K562 (cell line): Measurements from ENCODE around the gene TLE4. TPM values are rescaled to one million over a fixed set of nuclear protein-coding genes. Genes with fewer than 3 reads are reported as not detected.

ENCODE experiments used
- ARID1B ChIP-seq: fragments of 450-650 bp; IDR thresholded peaks from 2 replicates; pipeline ENCODE4 v1.6.1; 2016; ENCODE audit warnings: antibody characterized with exemption, mild to moderate bottlenecking, inconsistent platforms
- CEBPB ChIP-seq: fragments of 450-650 bp; IDR thresholded peaks from 2 replicates; pipeline ENCODE4 v1.6.1; 2016; ENCODE audit warnings: missing genetic modification characterization, missing compliant biosample characterization
- JUN ChIP-seq, 2 experiments: sonication (generic) in 1 of 2; formaldehyde crosslinking in 1 of 2; IDR thresholded peaks; 2 replicates each; pipeline versions ENCODE4 v1.6.1 to v1.8.0; 2012 to 2022; ENCODE audit warnings: borderline replicate concordance in 2 of 2, mild to moderate bottlenecking in 2 of 2, improper control_type of control experiment in 1 of 2, low read depth in 1 of 2, low read length in 1 of 2, missing genetic modification reagents in 1 of 2
- JUND ChIP-seq, 2 experiments: IDR thresholded peaks; 2 replicates in 1 of 2; 3 replicates in 1 of 2; pipeline ENCODE4 v1.6.1; 2011; ENCODE audit warnings: borderline replicate concordance in 2 of 2, low read depth in 2 of 2, low read length in 2 of 2, improper control_type of control experiment in 1 of 2, missing biosample characterization in 1 of 2, missing genetic modification characterization in 1 of 2, missing genetic modification reagents in 1 of 2
- KHSRP ChIP-seq: fragments of 450-650 bp; IDR thresholded peaks from 2 replicates; pipeline ENCODE4 v1.6.1; 2017
- MAFK ChIP-seq: IDR thresholded peaks from 2 replicates; pipeline ENCODE4 v1.6.1; 2011; ENCODE audit warnings: low read length, improper control_type of control experiment
- PKNOX1 ChIP-seq: fragments of 450-650 bp; IDR thresholded peaks from 2 replicates; pipeline ENCODE4 v1.6.1; 2016
- POLR2AphosphoS5 ChIP-seq: IDR thresholded peaks from 2 replicates; pipeline ENCODE4 v1.6.1; 2011; ENCODE audit warnings: mild to moderate bottlenecking, low read depth, low read length, moderate library complexity; ENCODE audit not compliant: control insufficient read depth, insufficient read depth
- RBM15 ChIP-seq: fragments of 200-400 bp; formaldehyde crosslinking; IDR thresholded peaks from 2 replicates; pipeline ENCODE4 v1.6.1; 2018; ENCODE audit warnings: mild to moderate bottlenecking, low read length, moderate library complexity; ENCODE audit not compliant: insufficient read depth
- TRIM25 ChIP-seq: fragments of 450-650 bp; IDR thresholded peaks from 2 replicates; pipeline ENCODE4 v1.7.0; 2016; ENCODE audit warnings: borderline replicate concordance
- ZSCAN32 ChIP-seq: fragments of 450-650 bp; formaldehyde crosslinking; IDR thresholded peaks from 2 replicates; pipeline ENCODE4 v1.4.0; 2020; ENCODE audit warnings: mild to moderate bottlenecking, moderate library complexity
- polyA plus RNA-seq, 8 experiments: library from polyadenylated mRNA; depleted of rRNA in 4 of 8; stranded (reverse) in 5 of 8; unstranded in 3 of 8; fragments of >200 nt; fragmentation: Nextera tagmentation in 2 of 8; fragmentation: Illumina TruSeq in 1 of 8; extraction: Ambion mirVana in 2 of 8; extraction: Trizol in 1 of 8; gene quantifications; 2 replicates each; pipeline versions ENCODE4 v1.2.1 to v1.2.3, GENCODE V29; 2011 to 2014; ENCODE audit warnings: inconsistent platforms in 1 of 8, missing spikeins in 1 of 8
- total RNA-seq, 7 experiments: library from RNA; depleted of rRNA in 6 of 7; stranded (reverse); fragments of >200 nt in 6 of 7; fragmentation: Illumina TruSeq in 2 of 7; extraction: Trizol in 2 of 7; gene quantifications; 2 replicates each; pipeline versions ENCODE4 v1.2.1 to v1.2.3, GENCODE V29; 2011 to 2021; ENCODE audit warnings: low replicate concordance in 1 of 7
- TF ChIP-seq, protein P1 (sequence below), 2 experiments: fragments of 450-650 bp; formaldehyde crosslinking in 1 of 2; IDR thresholded peaks; 2 replicates each; pipeline versions ENCODE4 v1.4.0 to v1.6.1; 2014 to 2020; ENCODE audit warnings: mild to moderate bottlenecking in 2 of 2, borderline replicate concordance in 1 of 2, low read depth in 1 of 2

TLE4 gene
- total and polyA plus RNA-seq, 9 of the 15 experiments (the other 6 are each of a cell fraction or from before 2014, with no cell fraction given), result 1.1 to 8.8 (median 5.7) TPM

- TF ChIP-seq JUN (IDR thresholded peaks at IDR 0.05; ENCODE audit: borderline replicate concordance, low read depth, low read length) (no peak), JUN (CRISPR knock-in tag; IDR thresholded peaks at IDR 0.05; ENCODE audit: borderline replicate concordance) (no peak), MAFK (peak; percentile 47; the same call in 1 of the 2 replicates), TRIM25 (no peak), PKNOX1 (0 out of 2 replicates have a peak, but pooled peaks have one; percentile 18), JUND (IDR thresholded peaks at IDR 0.05; ENCODE audit: borderline replicate concordance, low read depth, low read length) (0 out of 2 replicates have a peak, but pooled peaks have one; percentile 13), JUND (tag; IDR thresholded peaks at IDR 0.05; ENCODE audit: borderline replicate concordance, low read depth, low read length) (no peak), CEBPB (peak; percentile 86), ARID1B (peak; percentile 30; the same call in 1 of the 2 replicates), ZSCAN32 (CRISPR knock-in tag) (no peak), POLR2AphosphoS5 (no peak), RBM15 (no peak), KHSRP (no peak)
- TF ChIP-seq, protein P1, sequence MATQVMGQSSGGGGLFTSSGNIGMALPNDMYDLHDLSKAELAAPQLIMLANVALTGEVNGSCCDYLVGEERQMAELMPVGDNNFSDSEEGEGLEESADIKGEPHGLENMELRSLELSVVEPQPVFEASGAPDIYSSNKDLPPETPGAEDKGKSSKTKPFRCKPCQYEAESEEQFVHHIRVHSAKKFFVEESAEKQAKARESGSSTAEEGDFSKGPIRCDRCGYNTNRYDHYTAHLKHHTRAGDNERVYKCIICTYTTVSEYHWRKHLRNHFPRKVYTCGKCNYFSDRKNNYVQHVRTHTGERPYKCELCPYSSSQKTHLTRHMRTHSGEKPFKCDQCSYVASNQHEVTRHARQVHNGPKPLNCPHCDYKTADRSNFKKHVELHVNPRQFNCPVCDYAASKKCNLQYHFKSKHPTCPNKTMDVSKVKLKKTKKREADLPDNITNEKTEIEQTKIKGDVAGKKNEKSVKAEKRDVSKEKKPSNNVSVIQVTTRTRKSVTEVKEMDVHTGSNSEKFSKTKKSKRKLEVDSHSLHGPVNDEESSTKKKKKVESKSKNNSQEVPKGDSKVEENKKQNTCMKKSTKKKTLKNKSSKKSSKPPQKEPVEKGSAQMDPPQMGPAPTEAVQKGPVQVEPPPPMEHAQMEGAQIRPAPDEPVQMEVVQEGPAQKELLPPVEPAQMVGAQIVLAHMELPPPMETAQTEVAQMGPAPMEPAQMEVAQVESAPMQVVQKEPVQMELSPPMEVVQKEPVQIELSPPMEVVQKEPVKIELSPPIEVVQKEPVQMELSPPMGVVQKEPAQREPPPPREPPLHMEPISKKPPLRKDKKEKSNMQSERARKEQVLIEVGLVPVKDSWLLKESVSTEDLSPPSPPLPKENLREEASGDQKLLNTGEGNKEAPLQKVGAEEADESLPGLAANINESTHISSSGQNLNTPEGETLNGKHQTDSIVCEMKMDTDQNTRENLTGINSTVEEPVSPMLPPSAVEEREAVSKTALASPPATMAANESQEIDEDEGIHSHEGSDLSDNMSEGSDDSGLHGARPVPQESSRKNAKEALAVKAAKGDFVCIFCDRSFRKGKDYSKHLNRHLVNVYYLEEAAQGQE (IDR thresholded peaks at IDR 0.05; ENCODE audit: borderline replicate concordance), result no peak
- TF ChIP-seq, protein P1 (CRISPR knock-in tag; IDR thresholded peaks at IDR 0.05; ENCODE audit: low read depth), result no peak
Observed at GRCh38 chr9:79610791-79611614, 39.2 kb downstream of the TLE4 start (continued).
